H9 (cell line): Measurements from ENCODE around the gene CSAD. TPM values are rescaled to one million over a fixed set of nuclear protein-coding genes. Genes with fewer than 3 reads are reported as not detected.

Source experiments
- DNase-seq: peaks from one replicate; pipeline ENCODE4 v3.0.0-alpha.2; 2017
- H2AFZ ChIP-seq: one replicate; pipeline ENCODE4 v1.6.1; 2013; ENCODE audit warnings: mild to moderate bottlenecking, low read length, control low read depth, moderate library complexity
- H2AK5ac ChIP-seq: 2 replicates; pipeline ENCODE4 v1.6.1; 2013; ENCODE audit warnings: low read length, control low read depth, mixed read lengths; ENCODE audit not compliant: insufficient read length
- H2BK120ac ChIP-seq: one replicate; pipeline ENCODE4 v1.6.1; 2013; ENCODE audit warnings: low read depth, mild to moderate bottlenecking, low read length, control low read depth, inconsistent platforms; ENCODE audit not compliant: poor library complexity, severe bottlenecking
- H2BK12ac ChIP-seq: 2 replicates; pipeline ENCODE4 v1.6.1; 2013; ENCODE audit warnings: low read length, control low read depth, mixed read lengths, low read depth; ENCODE audit not compliant: insufficient read length
- H2BK15ac ChIP-seq: 2 replicates; pipeline ENCODE4 v1.6.1; 2013; ENCODE audit warnings: low read depth, low read length, control low read depth
- H2BK20ac ChIP-seq: one replicate; pipeline ENCODE4 v1.6.1; 2013; ENCODE audit warnings: low read depth, mild to moderate bottlenecking, low read length, control low read depth, inconsistent platforms; ENCODE audit not compliant: poor library complexity, severe bottlenecking
- H2BK5ac ChIP-seq: 2 replicates; pipeline ENCODE4 v1.6.1; 2013; ENCODE audit warnings: low read length, control low read depth, mixed read lengths; ENCODE audit not compliant: insufficient read length
- H3K14ac ChIP-seq: 2 replicates; pipeline ENCODE4 v1.6.1; 2013; ENCODE audit warnings: low read length, control low read depth; ENCODE audit not compliant: insufficient read depth
- H3K18ac ChIP-seq: 2 replicates; pipeline ENCODE4 v1.6.1; 2013; ENCODE audit warnings: low read depth, mild to moderate bottlenecking, mixed read lengths, low read length, control low read depth; ENCODE audit not compliant: insufficient read length
- H3K23ac ChIP-seq: 2 replicates; pipeline ENCODE4 v1.6.1; 2013; ENCODE audit warnings: low read length, control low read depth, mixed read lengths, low read depth; ENCODE audit not compliant: insufficient read length
- H3K23me2 ChIP-seq: 2 replicates; pipeline ENCODE4 v1.6.1; 2013; ENCODE audit warnings: low read depth, mild to moderate bottlenecking, mixed read lengths, low read length, control low read depth; ENCODE audit not compliant: insufficient read length, poor library complexity, severe bottlenecking
- H3K27ac ChIP-seq: 2 replicates; pipeline ENCODE4 v1.5.1; 2013; ENCODE audit warnings: low read length, control low read depth, mixed read lengths, low read depth; ENCODE audit not compliant: insufficient read length
- H3K27me3 ChIP-seq: 2 replicates; pipeline ENCODE4 v1.6.1; 2013; ENCODE audit warnings: low read length, control low read depth, inconsistent platforms; ENCODE audit not compliant: insufficient read depth
- H3K4ac ChIP-seq: 2 replicates; pipeline ENCODE4 v1.6.1; 2013; ENCODE audit warnings: low read depth, mild to moderate bottlenecking, control low read depth, inconsistent platforms, low read length, moderate library complexity
- H3K4me1 ChIP-seq: 2 replicates; pipeline ENCODE4 v1.6.1; 2013; ENCODE audit warnings: low read length, control low read depth, inconsistent platforms; ENCODE audit not compliant: insufficient read depth
- H3K4me2 ChIP-seq: 2 replicates; pipeline ENCODE4 v1.6.1; 2013; ENCODE audit warnings: low read length, control low read depth, mixed read lengths; ENCODE audit not compliant: insufficient read length, insufficient read depth
- H3K56ac ChIP-seq: 2 replicates; pipeline ENCODE4 v1.6.1; 2013; ENCODE audit warnings: low read depth, mild to moderate bottlenecking, mixed read lengths, low read length, control low read depth; ENCODE audit not compliant: insufficient read length
- H3K79me1 ChIP-seq: 2 replicates; pipeline ENCODE4 v1.6.1; 2013; ENCODE audit warnings: low read depth, mild to moderate bottlenecking, moderate library complexity, low read length, control low read depth, inconsistent platforms; ENCODE audit not compliant: insufficient read depth, poor library complexity, severe bottlenecking
- H3K79me2 ChIP-seq: 2 replicates; pipeline ENCODE4 v1.6.1; 2013; ENCODE audit warnings: low read length, control low read depth, inconsistent platforms; ENCODE audit not compliant: insufficient read depth
- H3K9ac ChIP-seq: 2 replicates; pipeline ENCODE4 v1.6.1; 2013; ENCODE audit warnings: low read length, control low read depth, mixed read lengths; ENCODE audit not compliant: insufficient read length; ENCODE audit errors: extremely low read depth
- H3K9me3 ChIP-seq: one replicate; pipeline ENCODE4 v1.6.1; 2013; ENCODE audit warnings: low read depth, low read length, inconsistent platforms; ENCODE audit not compliant: control insufficient read depth
- H3T11ph ChIP-seq: one replicate; pipeline ENCODE4 v1.6.1; 2013; ENCODE audit warnings: mild to moderate bottlenecking, low read length, control low read depth, inconsistent platforms
- H4K20me1 ChIP-seq: one replicate; pipeline ENCODE4 v1.6.1; 2013; ENCODE audit not compliant: control insufficient read depth, insufficient read length, insufficient read depth
- H4K5ac ChIP-seq: 2 replicates; pipeline ENCODE4 v1.6.1; 2013; ENCODE audit warnings: low read depth, mild to moderate bottlenecking, mixed read lengths, low read length, control low read depth; ENCODE audit not compliant: insufficient read length
- H4K8ac ChIP-seq: replicated peaks from 2 replicates; pipeline ENCODE4 v1.6.1; 2013; ENCODE audit warnings: low read length, control low read depth, mixed read lengths, low read depth; ENCODE audit not compliant: insufficient read length
- H4K91ac ChIP-seq: 2 replicates; pipeline ENCODE4 v1.6.1; 2013; ENCODE audit warnings: low read depth, mild to moderate bottlenecking, moderate library complexity, mixed read lengths, low read length, control low read depth; ENCODE audit not compliant: insufficient read length
- H3K27ac Mint-ChIP-seq, 3 experiments: 2 replicates in 2 of 3; 3 replicates in 1 of 3; pipeline ENCODE4 v1.8.0; 2020 to 2021; ENCODE audit warnings: mixed read lengths in 3 of 3, mild to moderate bottlenecking in 1 of 3, moderate library complexity in 1 of 3
- H3K27me3 Mint-ChIP-seq: 2 replicates; pipeline ENCODE4 v1.8.0; 2021; ENCODE audit warnings: low read depth, mild to moderate bottlenecking, moderate library complexity, mixed read lengths
- H3K36me3 Mint-ChIP-seq, 3 experiments: 2 replicates in 2 of 3; 3 replicates in 1 of 3; pipeline ENCODE4 v1.8.0; 2020 to 2021; ENCODE audit warnings: low read depth in 3 of 3, mixed read lengths in 3 of 3; ENCODE audit not compliant: insufficient read depth in 1 of 3
- H3K4me1 Mint-ChIP-seq, 2 experiments: 2 replicates each; pipeline ENCODE4 v1.8.0; 2020; ENCODE audit warnings: mixed read lengths in 2 of 2
- H3K4me3 Mint-ChIP-seq, 2 experiments: 2 replicates in 1 of 2; 3 replicates in 1 of 2; pipeline ENCODE4 v1.8.0; 2020 to 2021; ENCODE audit warnings: mild to moderate bottlenecking in 2 of 2, mixed read lengths in 2 of 2, moderate library complexity in 1 of 2
- H3K9me3 Mint-ChIP-seq, 2 experiments: 2 replicates in 1 of 2; 3 replicates in 1 of 2; pipeline ENCODE4 v1.8.0; 2020; ENCODE audit warnings: mild to moderate bottlenecking in 2 of 2, mixed read lengths in 2 of 2, moderate library complexity in 1 of 2
- WGBS: extraction: QIAGEN DNeasy Blood & Tissue Kit; methylation state at CpG from one replicate; pipeline ENCODE4 v1.1.7; 2013; ENCODE audit warnings: missing lambda C conversion rate, low lambda C conversion rate, mixed read lengths; ENCODE audit not compliant: insufficient read length; ENCODE audit errors: extremely low coverage; 5-methylcytosine and 5-hydroxymethylcytosine counted together
- total RNA-seq: library from RNA; stranded (reverse); gene quantifications from 2 replicates; pipeline ENCODE4 v1.2.1, GENCODE V29; 2021
- TF ChIP-seq, protein P1 (sequence below): fragments of 200-600 bp; sonication (generic); conservative IDR thresholded peaks from 3 replicates; pipeline ENCODE4 v1.8.0; 2021; ENCODE audit warnings: antibody characterized with exemption, mild to moderate bottlenecking

CSAD gene
- total RNA-seq, 1 experiment from 2014 or later: 7.4 TPM

- WGBS: no CpG with 5 or more reads among the region's 3 CpGs
- H3K14ac ChIP-seq: no peak overlapping the region
Measured at GRCh38 chr12:53176750-53177149, 4.0 kb downstream of the CSAD start.

More at GRCh38 chr12:53176750-53177149, 4.0 kb downstream of the CSAD start:
- H3K27ac Mint-ChIP-seq: no peak overlapping the region
- H2BK15ac ChIP-seq: no peak overlapping the region
- H3K23me2 ChIP-seq: peaks cover 13% of the 10 kb centered on the region
- H2BK5ac ChIP-seq: no peak overlapping the region
- H4K5ac ChIP-seq: no peak overlapping the region
- H3K23ac ChIP-seq: no peak overlapping the region
- H3K9ac ChIP-seq: no peak overlapping the region
- peaks cover 19% of the 10 kb centered on the region; the same call in 1 of the 2 replicates for H3K27me3 ChIP-seq
- peaks cover 1 to 7% (median 3%) of the 10 kb centered on the region in 3 experiments; a peak in 5 of 7 replicates for H3K36me3 Mint-ChIP-seq
- H2BK120ac ChIP-seq: no peak overlapping the region
- no peaks in the 10 kb centered on the region for H3K79me1 ChIP-seq
- peaks cover 3% of the 10 kb centered on the region; the same call in 1 of the 2 replicates for H3K4me1 ChIP-seq
- no peak overlapping the region for H3K18ac ChIP-seq
- no peaks in the 10 kb centered on the region for H3K79me2 ChIP-seq
- no peak overlapping the region for H3K4me2 ChIP-seq
- H2AFZ ChIP-seq: no peak overlapping the region
- peaks cover 88% of the 10 kb centered on the region for H3K27me3 Mint-ChIP-seq
- H3T11ph ChIP-seq: no peak overlapping the region
- peaks cover 25 to 27% of the 10 kb centered on the region in 2 experiments for H3K4me1 Mint-ChIP-seq
- H2BK12ac ChIP-seq: no peak overlapping the region
- H4K20me1 ChIP-seq: peaks cover under 1% of the 10 kb centered on the region
- DNase-seq: peak; percentile 4
- no peak overlapping the region for H3K56ac ChIP-seq
- H2AK5ac ChIP-seq: no peak overlapping the region
- H4K91ac ChIP-seq: no peak overlapping the region
- H3K4me3 Mint-ChIP-seq: no peak overlapping the region
- no peak overlapping the region for H2BK20ac ChIP-seq
- H3K4ac ChIP-seq: no peak overlapping the region
- H4K8ac ChIP-seq: no peak overlapping the region
- no peaks in the 10 kb centered on the region; a peak in 1 of 5 replicates for H3K9me3 Mint-ChIP-seq
- H3K27ac ChIP-seq: no peak overlapping the region
- H3K9me3 ChIP-seq: no peaks in the 10 kb centered on the region
- TF ChIP-seq, protein P1, sequence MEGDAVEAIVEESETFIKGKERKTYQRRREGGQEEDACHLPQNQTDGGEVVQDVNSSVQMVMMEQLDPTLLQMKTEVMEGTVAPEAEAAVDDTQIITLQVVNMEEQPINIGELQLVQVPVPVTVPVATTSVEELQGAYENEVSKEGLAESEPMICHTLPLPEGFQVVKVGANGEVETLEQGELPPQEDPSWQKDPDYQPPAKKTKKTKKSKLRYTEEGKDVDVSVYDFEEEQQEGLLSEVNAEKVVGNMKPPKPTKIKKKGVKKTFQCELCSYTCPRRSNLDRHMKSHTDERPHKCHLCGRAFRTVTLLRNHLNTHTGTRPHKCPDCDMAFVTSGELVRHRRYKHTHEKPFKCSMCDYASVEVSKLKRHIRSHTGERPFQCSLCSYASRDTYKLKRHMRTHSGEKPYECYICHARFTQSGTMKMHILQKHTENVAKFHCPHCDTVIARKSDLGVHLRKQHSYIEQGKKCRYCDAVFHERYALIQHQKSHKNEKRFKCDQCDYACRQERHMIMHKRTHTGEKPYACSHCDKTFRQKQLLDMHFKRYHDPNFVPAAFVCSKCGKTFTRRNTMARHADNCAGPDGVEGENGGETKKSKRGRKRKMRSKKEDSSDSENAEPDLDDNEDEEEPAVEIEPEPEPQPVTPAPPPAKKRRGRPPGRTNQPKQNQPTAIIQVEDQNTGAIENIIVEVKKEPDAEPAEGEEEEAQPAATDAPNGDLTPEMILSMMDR: no peak
